HepG2 (cell line): ENCODE measurements around the gene MRO.

Source experiments
- EHMT2 ChIP-seq: fragments of 200-600 bp; sonication (generic); IDR thresholded peaks from 2 replicates; pipeline ENCODE4 v1.7.0; 2017; ENCODE audit warnings: antibody characterized with exemption, low read depth, low read length, borderline replicate concordance
- SIN3A ChIP-seq: IDR thresholded peaks from 2 replicates; pipeline ENCODE4 v1.6.1; 2011; ENCODE audit warnings: low read depth, mild to moderate bottlenecking, control low read depth, low read length, borderline replicate concordance
- ZNF670 ChIP-seq: sonication (generic); formaldehyde crosslinking; IDR thresholded peaks from 2 replicates; pipeline ENCODE4 v1.8.0; 2022; ENCODE audit warnings: mild to moderate bottlenecking, missing genetic modification reagents, borderline replicate concordance

DNA sequence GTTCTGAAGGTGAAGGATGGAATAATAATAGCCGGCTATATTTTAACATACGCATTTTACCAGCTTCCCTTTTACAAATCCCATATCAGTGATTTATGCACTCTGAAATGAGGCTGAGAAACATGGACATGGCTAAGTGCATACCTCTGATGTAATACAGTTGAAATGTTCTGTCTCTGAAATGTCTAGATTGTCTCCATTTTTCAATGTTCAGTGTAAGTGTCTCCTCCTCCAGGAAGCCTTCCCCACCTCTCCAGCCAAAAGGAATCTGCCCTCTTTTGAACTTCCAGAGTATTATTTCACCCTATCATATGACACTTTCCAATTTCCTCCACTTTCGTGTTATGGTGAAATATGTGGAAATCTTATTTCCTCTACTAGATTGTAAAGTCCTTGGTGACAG, 29.6 kb upstream of the MRO start:
- TF ChIP-seq SIN3A (no peak), ZNF670 (CRISPR knock-in tag) (no peak), EHMT2 (no peak)
